Testis (tissue), 3 donors: ENCODE data around the gene HSPA12A. TPM values are rescaled to one million over a fixed set of nuclear protein-coding genes. Genes with fewer than 3 reads are reported as not detected.

Experiments
- DNase-seq: peaks from one replicate; pipeline ENCODE4 v3.0.0-alpha.2; 2019
- H3K27ac ChIP-seq, 2 donors: fragments of 200-600 bp; sonication (generic); one replicate each; pipeline ENCODE4 v1.5.1; 2019
- H3K27me3 ChIP-seq: fragments of 200-600 bp; sonication (generic); one replicate; pipeline ENCODE4 v1.5.1; 2019
- H3K36me3 ChIP-seq: fragments of 200-600 bp; sonication (generic); one replicate; pipeline ENCODE4 v1.5.1; 2017; ENCODE audit warnings: low read depth; ENCODE audit errors: missing control alignments
- H3K4me1 ChIP-seq: fragments of 200-600 bp; sonication (generic); one replicate; pipeline ENCODE4 v1.5.1; 2019
- H3K4me3 ChIP-seq, 2 donors: fragments of 200-600 bp; sonication (generic); one replicate each; pipeline ENCODE4 v1.5.1; 2017 to 2019
- H3K9me3 ChIP-seq: fragments of 200-600 bp; sonication (generic); one replicate; pipeline ENCODE4 v1.5.1; 2017
- POLR2A ChIP-seq: fragments of 450-650 bp; IDR thresholded peaks from one replicate; pipeline ENCODE4 v1.6.1; 2017; ENCODE audit warnings: antibody characterized with exemption, mild to moderate bottlenecking, moderate library complexity
- WGBS, 2 donors: methylation state at CpG; one replicate each; pipeline ENCODE4 v1.1.5; 2018; 5-methylcytosine and 5-hydroxymethylcytosine counted together
- intact Hi-C: fragments of 100-400 bp; cut with DNase I; formaldehyde crosslinking; loops from one replicate; pipeline ENCODE4 v1.15.1; 2023; ENCODE audit warnings: low total_unique reads
- polyA plus RNA-seq: library from polyadenylated mRNA; stranded (reverse); fragments of 350-450 nt; fragmentation: Illumina TruSeq; extraction: RNeasy Lipid Tissue Mini Kit (QIAGEN cat#74804); gene quantifications from one replicate; pipeline ENCODE4 v1.2.3, GENCODE V29; 2014; ENCODE audit warnings: low read depth, low replicate concordance; ENCODE audit not compliant: insufficient read depth
- total RNA-seq, 2 donors: library from RNA; depleted of rRNA; stranded (reverse); fragments of >200 nt; gene quantifications; one replicate each; pipeline ENCODE4 v1.2.3, GENCODE V29; 2016
- TF ChIP-seq, protein P1 (sequence below), 3 experiments: fragments of 450-650 bp in 2 of 3; fragments of 200-600 bp in 1 of 3; sonication (generic) in 1 of 3; IDR thresholded peaks; one replicate each; pipeline ENCODE4 v1.5.1; 2016 to 2019; ENCODE audit warnings: antibody characterized with exemption in 3 of 3, mild to moderate bottlenecking in 2 of 3, moderate library complexity in 1 of 3

Gene HSPA12A
- total and polyA plus RNA-seq, 3 donors from 2014 or later = 20.9 to 34.6 (median 28.4) TPM

DNA sequence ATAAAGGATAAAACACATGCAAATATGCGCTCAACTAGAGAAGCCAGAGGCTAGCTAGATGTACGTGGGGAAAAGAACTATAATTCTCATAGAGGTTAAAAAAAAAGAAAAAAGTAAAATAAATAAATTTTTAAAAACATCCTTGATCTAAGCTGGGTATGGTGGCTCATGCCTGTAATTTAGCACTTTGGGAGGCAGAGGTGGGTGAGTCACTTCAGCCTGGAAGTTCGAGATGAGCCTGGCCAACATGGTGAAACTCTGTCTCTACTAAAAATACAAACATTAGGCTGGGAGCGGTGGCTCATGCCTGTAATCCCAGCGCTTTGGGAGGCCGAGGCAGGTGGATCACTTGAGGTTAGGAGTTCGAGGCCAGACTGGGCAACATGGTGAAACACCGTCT is 18.6 kb upstream of the HSPA12A start:
- Histone ChIP-seq H3K36me3 (no peaks in the 10 kb centered on the region), H3K9me3 (no peaks in the 10 kb centered on the region), H3K27ac (no peak overlapping the region), H3K27me3 (no peaks in the 10 kb centered on the region), H3K4me3 (no peak overlapping the region), H3K4me1 (no peaks in the 10 kb centered on the region)
- no peak for TF ChIP-seq POLR2A
- TF ChIP-seq, protein P1, sequence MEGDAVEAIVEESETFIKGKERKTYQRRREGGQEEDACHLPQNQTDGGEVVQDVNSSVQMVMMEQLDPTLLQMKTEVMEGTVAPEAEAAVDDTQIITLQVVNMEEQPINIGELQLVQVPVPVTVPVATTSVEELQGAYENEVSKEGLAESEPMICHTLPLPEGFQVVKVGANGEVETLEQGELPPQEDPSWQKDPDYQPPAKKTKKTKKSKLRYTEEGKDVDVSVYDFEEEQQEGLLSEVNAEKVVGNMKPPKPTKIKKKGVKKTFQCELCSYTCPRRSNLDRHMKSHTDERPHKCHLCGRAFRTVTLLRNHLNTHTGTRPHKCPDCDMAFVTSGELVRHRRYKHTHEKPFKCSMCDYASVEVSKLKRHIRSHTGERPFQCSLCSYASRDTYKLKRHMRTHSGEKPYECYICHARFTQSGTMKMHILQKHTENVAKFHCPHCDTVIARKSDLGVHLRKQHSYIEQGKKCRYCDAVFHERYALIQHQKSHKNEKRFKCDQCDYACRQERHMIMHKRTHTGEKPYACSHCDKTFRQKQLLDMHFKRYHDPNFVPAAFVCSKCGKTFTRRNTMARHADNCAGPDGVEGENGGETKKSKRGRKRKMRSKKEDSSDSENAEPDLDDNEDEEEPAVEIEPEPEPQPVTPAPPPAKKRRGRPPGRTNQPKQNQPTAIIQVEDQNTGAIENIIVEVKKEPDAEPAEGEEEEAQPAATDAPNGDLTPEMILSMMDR (IDR thresholded peaks at IDR 0.05) = no peak
- intact Hi-C loops = no loop called here
- 81 to 82% methylated on average over 8 of the region's 8 CpGs for WGBS, 2 donors
- DNase-seq = no peak

DNA sequence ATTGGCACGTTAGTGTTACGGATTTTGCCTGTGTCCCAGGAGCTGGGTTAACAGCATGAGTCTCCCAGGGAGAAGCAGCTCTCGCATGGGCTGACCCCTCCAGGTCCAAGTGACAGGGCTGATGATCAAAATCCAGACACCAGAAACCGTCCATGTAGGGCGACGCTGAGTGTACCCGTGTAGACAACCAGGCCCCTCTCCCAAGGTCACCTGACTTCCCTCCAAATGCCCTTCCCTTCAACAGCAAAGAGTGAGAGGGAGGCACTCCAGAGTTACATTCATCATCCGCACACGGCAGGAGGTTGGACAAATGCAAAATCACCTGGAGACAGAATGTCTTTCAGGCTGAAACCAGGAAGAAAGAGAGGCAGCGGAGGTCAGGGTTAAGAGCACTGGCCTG is 14.9 kb upstream of the HSPA12A start:
- H3K4me1 ChIP-seq = no peaks in the 10 kb centered on the region
- no peaks in the 10 kb centered on the region for H3K27me3 ChIP-seq
- no peaks in the 10 kb centered on the region for H3K9me3 ChIP-seq
- no peak for TF ChIP-seq POLR2A
- TF ChIP-seq, protein P1 (IDR thresholded peaks at IDR 0.05) = no peak
- H3K4me3 ChIP-seq = no peak overlapping the region
- no peak overlapping the region for H3K27ac ChIP-seq
- 81 to 87% methylated on average over 7 to 10 of the region's 10 CpGs for WGBS, 2 donors
- intact Hi-C loops = no loop called here
- DNase-seq = no peak
- H3K36me3 ChIP-seq = no peaks in the 10 kb centered on the region

DNA sequence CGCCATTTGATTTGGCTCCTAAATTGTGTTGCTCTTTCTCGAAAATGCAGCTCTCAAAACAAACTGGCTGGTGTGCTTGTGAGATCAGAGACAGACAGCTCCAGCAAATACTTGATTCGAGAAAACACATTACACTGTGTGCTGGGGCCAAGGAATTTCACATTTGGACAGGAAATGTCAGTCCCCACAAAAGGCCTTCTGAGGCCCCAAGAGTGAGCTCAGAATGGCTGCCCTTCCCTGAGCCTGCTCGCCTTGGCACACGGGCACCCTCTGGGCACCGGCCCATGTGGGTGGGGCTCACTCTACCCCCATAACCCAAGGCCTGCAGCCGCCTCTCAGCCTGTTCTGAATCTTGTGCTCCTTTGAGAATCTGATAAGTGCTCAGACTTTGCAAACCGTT is 13.9 kb upstream of the HSPA12A start:
- TF ChIP-seq POLR2A = no peak
- TF ChIP-seq, protein P1 (IDR thresholded peaks at IDR 0.05) = no peak
- Histone ChIP-seq H3K4me3 (no peak overlapping the region), H3K4me1 (no peaks in the 10 kb centered on the region), H3K9me3 (no peaks in the 10 kb centered on the region), H3K36me3 (no peaks in the 10 kb centered on the region), H3K27ac (no peak overlapping the region), H3K27me3 (no peaks in the 10 kb centered on the region)
- intact Hi-C loops = no loop called here
- DNase-seq = no peak
- WGBS, 2 donors = 36 to 50% methylated on average over 8 of the region's 8 CpGs

DNA sequence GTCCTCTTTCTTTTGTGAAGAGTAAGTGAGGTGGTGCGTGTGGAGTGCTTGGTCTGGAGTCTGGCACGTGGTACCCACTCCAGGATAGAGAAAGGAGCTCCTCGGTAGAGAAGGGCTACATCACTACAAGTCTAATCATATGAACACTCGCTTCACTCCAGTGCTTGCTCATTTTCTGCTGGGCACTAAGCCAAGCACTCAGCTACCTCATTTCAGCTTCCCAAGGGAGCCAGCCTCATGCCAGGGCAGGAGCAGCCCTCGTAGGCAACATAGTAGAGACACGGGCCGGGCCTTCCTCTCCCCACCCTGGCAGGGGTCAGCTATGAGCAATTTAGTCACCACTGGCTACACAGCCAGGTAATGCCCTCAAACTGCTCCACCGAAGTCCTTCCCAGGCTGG is 11.4 kb upstream of the HSPA12A start:
- Histone ChIP-seq H3K36me3 (no peaks in the 10 kb centered on the region), H3K4me3 (no peak overlapping the region), H3K4me1 (no peaks in the 10 kb centered on the region), H3K27ac (no peak overlapping the region), H3K9me3 (no peaks in the 10 kb centered on the region), H3K27me3 (no peaks in the 10 kb centered on the region)
- intact Hi-C loops = no loop called here
- WGBS, 2 donors = 83 to 91% methylated on average over 8 of the region's 8 CpGs
- no peak for TF ChIP-seq POLR2A
- TF ChIP-seq, protein P1 (IDR thresholded peaks at IDR 0.05) = no peak
- DNase-seq = no peak

DNA sequence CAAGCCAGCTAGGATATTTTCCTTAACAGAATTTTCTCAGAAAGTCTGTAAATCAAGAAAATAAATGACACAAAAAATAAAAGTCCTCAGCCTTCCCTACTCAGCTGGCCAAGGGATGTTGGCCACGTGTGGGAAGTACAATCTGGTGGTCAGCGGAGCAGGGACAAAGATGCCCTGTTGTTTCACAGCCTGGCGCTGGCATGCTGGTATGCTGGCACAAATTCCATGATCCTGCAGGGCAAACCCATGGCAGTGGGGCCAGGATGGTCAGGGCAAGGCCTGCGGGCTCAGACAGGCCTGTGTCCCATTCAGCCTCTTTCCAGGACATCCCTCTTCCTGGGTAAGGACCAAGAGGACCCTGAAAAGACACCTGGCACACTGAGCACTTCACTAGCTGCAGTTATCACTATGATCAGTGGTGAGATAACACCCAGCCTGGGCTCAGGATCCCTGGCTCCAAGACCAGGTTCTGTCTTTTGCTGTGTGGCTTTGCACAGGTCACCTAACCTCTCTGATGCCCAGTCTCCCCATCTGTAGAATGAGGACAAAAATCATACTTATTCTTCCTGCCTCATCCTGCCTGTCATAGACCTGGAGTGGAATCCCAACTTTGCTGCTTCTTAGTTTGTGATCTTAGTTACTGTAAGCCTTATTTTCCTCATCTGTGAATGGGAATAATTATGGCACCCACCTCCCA is 10.8 kb upstream of the HSPA12A start:
- WGBS, 2 donors = 80 to 88% methylated on average over 4 of the region's 4 CpGs
- TF ChIP-seq, protein P1 (IDR thresholded peaks at IDR 0.05) = no peak
- no peak for TF ChIP-seq POLR2A
- no peak for DNase-seq
- intact Hi-C loops = no loop called here
- Histone ChIP-seq H3K27me3 (no peaks in the 10 kb centered on the region), H3K4me3 (no peak overlapping the region), H3K4me1 (no peaks in the 10 kb centered on the region), H3K9me3 (no peaks in the 10 kb centered on the region), H3K36me3 (no peaks in the 10 kb centered on the region), H3K27ac (no peak overlapping the region)
